Testis (tissue), 3 donors: ENCODE results near the gene IRX2. TPM values are rescaled to one million over a fixed set of nuclear protein-coding genes. Genes with fewer than 3 reads are reported as not detected.

Source experiments
- DNase-seq: peaks from one replicate; pipeline ENCODE4 v3.0.0-alpha.2; 2019
- H3K27ac ChIP-seq, 2 donors: fragments of 200-600 bp; sonication (generic); one replicate each; pipeline ENCODE4 v1.5.1; 2019
- H3K27me3 ChIP-seq: fragments of 200-600 bp; sonication (generic); one replicate; pipeline ENCODE4 v1.5.1; 2019
- H3K36me3 ChIP-seq: fragments of 200-600 bp; sonication (generic); one replicate; pipeline ENCODE4 v1.5.1; 2017; ENCODE audit warnings: low read depth; ENCODE audit errors: missing control alignments
- H3K4me1 ChIP-seq: fragments of 200-600 bp; sonication (generic); one replicate; pipeline ENCODE4 v1.5.1; 2019
- H3K4me3 ChIP-seq, 2 donors: fragments of 200-600 bp; sonication (generic); one replicate each; pipeline ENCODE4 v1.5.1; 2017 to 2019
- H3K9me3 ChIP-seq: fragments of 200-600 bp; sonication (generic); one replicate; pipeline ENCODE4 v1.5.1; 2017
- POLR2A ChIP-seq: fragments of 450-650 bp; IDR thresholded peaks from one replicate; pipeline ENCODE4 v1.6.1; 2017; ENCODE audit warnings: antibody characterized with exemption, mild to moderate bottlenecking, moderate library complexity
- WGBS, 2 donors: methylation state at CpG; one replicate each; pipeline ENCODE4 v1.1.5; 2018; 5-methylcytosine and 5-hydroxymethylcytosine counted together
- intact Hi-C: fragments of 100-400 bp; cut with DNase I; formaldehyde crosslinking; loops from one replicate; pipeline ENCODE4 v1.15.1; 2023; ENCODE audit warnings: low total_unique reads
- polyA plus RNA-seq: library from polyadenylated mRNA; stranded (reverse); fragments of 350-450 nt; fragmentation: Illumina TruSeq; extraction: RNeasy Lipid Tissue Mini Kit (QIAGEN cat#74804); gene quantifications from one replicate; pipeline ENCODE4 v1.2.3, GENCODE V29; 2014; ENCODE audit warnings: low read depth, low replicate concordance; ENCODE audit not compliant: insufficient read depth
- total RNA-seq, 2 donors: library from RNA; depleted of rRNA; stranded (reverse); fragments of >200 nt; gene quantifications; one replicate each; pipeline ENCODE4 v1.2.3, GENCODE V29; 2016
- TF ChIP-seq, protein P1 (sequence below), 3 experiments: fragments of 450-650 bp in 2 of 3; fragments of 200-600 bp in 1 of 3; sonication (generic) in 1 of 3; IDR thresholded peaks; one replicate each; pipeline ENCODE4 v1.5.1; 2016 to 2019; ENCODE audit warnings: antibody characterized with exemption in 3 of 3, mild to moderate bottlenecking in 2 of 3, moderate library complexity in 1 of 3

IRX2 gene
- total and polyA plus RNA-seq, 3 donors from 2014 or later: 2.8 to 15.1 (median 9.1) TPM

DNA sequence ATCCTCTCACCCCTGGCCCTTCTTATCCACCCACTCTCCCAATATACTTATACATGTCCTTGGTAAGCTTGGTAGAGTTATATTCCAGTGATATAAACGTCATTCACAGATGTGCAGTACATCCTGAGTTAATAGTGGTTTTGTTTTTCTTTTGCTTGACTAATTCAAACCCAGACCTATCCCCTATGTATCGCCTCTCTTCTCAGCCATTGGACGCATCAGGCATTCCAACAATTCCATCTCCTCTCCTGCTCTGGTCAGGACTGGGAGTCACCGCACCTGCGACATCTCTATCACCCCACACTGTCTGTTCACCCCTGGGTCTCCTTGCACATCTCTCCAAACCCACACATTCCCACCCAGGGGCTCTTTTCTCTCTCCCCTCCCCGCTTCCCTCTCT lies 21.9 kb upstream of the IRX2 start:
- Histone ChIP-seq H3K36me3 (no peaks in the 10 kb centered on the region), H3K27ac (no peak overlapping the region), H3K9me3 (no peaks in the 10 kb centered on the region), H3K4me1 (no peaks in the 10 kb centered on the region), H3K27me3 (no peaks in the 10 kb centered on the region), H3K4me3 (no peak overlapping the region)
- WGBS, 2 donors: 69 to 75% methylated on average over 6 of the region's 6 CpGs
- no peak for DNase-seq
- TF ChIP-seq, protein P1, sequence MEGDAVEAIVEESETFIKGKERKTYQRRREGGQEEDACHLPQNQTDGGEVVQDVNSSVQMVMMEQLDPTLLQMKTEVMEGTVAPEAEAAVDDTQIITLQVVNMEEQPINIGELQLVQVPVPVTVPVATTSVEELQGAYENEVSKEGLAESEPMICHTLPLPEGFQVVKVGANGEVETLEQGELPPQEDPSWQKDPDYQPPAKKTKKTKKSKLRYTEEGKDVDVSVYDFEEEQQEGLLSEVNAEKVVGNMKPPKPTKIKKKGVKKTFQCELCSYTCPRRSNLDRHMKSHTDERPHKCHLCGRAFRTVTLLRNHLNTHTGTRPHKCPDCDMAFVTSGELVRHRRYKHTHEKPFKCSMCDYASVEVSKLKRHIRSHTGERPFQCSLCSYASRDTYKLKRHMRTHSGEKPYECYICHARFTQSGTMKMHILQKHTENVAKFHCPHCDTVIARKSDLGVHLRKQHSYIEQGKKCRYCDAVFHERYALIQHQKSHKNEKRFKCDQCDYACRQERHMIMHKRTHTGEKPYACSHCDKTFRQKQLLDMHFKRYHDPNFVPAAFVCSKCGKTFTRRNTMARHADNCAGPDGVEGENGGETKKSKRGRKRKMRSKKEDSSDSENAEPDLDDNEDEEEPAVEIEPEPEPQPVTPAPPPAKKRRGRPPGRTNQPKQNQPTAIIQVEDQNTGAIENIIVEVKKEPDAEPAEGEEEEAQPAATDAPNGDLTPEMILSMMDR (IDR thresholded peaks at IDR 0.05): no peak
- TF ChIP-seq POLR2A: no peak
- intact Hi-C loops: no loop called here

DNA sequence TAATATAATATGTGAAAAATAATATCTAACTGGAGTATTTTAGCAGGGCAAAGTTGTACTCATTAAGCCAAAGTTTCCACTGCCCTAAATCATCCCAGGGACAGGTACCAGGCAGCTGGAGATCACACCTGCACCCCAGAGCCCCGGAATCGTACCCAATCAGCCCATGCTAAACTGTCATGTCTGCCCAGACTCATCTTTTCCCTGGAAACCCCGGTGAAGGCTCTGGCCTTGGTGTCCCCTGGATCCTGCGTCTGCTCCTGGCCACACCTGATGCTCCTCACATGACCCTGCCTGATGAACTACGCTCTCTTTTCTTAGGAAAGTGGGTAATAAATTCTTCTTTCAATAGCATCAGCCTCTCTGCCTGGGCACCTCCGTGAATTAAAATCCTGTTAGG lies 15.6 kb upstream of the IRX2 start:
- Histone ChIP-seq H3K27me3 (no peaks in the 10 kb centered on the region), H3K36me3 (no peaks in the 10 kb centered on the region), H3K27ac (no peak overlapping the region), H3K4me1 (no peaks in the 10 kb centered on the region), H3K9me3 (no peaks in the 10 kb centered on the region), H3K4me3 (no peak overlapping the region)
- WGBS, 2 donors: 76 to 79% methylated on average over 6 of the region's 6 CpGs
- TF ChIP-seq, protein P1 (IDR thresholded peaks at IDR 0.05): no peak
- no peak for TF ChIP-seq POLR2A
- intact Hi-C loops: no loop called here
- no peak for DNase-seq

DNA sequence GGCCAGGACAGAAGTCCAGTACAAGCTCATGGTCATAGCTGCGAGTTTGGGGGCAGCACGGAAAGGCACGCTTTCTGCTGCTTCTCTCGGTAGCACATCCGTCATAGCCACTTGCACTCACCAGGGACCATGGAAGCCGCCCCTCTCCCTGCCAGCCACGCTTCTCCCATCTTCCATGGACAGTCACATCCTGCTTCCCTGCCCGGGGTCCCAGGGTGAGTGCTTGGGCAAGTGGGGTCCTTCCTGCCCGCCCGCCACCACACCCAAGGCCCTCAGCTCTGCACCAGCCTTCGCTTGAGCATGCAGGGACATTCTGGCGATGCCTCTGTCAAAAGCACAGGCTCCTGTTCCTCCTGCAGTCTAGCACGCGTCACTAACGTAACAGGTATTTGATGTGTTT lies 13.1 kb upstream of the IRX2 start:
- WGBS, 2 donors: 73 to 82% methylated on average over 15 of the region's 15 CpGs
- no peaks in the 10 kb centered on the region for H3K27me3 ChIP-seq

DNA sequence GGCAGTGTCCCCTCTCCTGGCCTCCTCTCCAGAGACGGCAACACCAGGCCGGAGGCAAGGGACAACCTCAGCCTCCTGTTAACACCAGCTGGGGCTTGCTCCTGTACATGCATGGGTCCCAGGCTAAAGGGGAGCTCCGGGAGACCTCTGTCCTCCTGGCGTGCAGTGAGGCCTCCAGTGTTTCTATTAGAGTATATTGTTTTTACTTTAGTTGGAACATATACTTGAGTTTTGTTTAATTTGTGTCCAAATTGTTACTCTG lies 12.0 kb upstream of the IRX2 start:
- Histone ChIP-seq H3K9me3 (no peaks in the 10 kb centered on the region), H3K27ac (no peak overlapping the region), H3K36me3 (no peaks in the 10 kb centered on the region), H3K27me3 (no peaks in the 10 kb centered on the region), H3K4me3 (no peak overlapping the region), H3K4me1 (no peaks in the 10 kb centered on the region)
- intact Hi-C loops: no loop called here
- no peak for DNase-seq
- TF ChIP-seq, protein P1 (IDR thresholded peaks at IDR 0.05): no peak
- TF ChIP-seq POLR2A: no peak
- 73 to 82% methylated on average over 4 of the region's 4 CpGs for WGBS, 2 donors

More for the DNA sequence above, 13.1 kb upstream of the IRX2 start:
- Histone ChIP-seq H3K9me3 (no peaks in the 10 kb centered on the region), H3K4me3 (no peak overlapping the region), H3K27ac (no peak overlapping the region), H3K4me1 (no peaks in the 10 kb centered on the region), H3K36me3 (no peaks in the 10 kb centered on the region)
- DNase-seq: no peak
- TF ChIP-seq, protein P1 (IDR thresholded peaks at IDR 0.05): no peak
- TF ChIP-seq POLR2A: no peak
- intact Hi-C loops: no loop called here

DNA sequence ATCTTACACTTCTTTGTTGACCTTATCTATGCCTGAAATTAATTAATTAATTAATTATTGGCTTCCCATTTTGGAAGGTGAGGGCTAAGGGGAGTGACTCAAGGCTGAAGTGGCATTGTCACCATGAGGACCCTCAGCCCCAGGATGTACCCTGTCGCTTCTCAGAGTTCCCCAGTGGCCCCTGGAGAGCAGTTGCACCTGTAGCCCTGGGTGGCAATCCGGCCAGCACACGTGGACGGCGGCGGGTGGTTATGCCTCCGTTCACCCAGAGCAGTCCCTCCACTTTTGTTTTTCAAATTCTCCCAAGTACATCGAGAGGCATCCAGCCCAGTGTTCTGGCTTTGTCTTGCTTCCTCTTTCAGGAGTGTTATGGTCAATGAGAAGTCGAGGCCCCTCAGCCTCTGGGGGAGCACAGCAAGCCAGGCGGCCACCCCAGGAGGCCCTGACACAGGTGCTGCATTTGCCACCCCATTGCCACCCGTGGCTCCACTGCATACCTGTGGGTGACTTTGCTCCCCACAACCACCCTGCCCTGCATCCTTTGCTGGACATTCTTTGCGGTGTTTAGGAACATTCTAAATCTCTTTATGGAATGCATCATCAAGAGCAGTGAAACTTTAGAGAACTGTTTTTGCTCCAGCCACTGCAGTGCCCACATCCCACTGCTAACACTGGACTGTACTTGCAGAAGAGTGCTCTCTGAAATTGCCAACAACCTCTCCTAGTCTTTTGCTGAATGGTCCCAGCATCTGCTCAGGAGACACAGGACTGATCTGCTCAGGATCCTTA lies 11.5 kb upstream of the IRX2 start:
- Histone ChIP-seq H3K36me3 (no peaks in the 10 kb centered on the region), H3K27ac (no peak overlapping the region), H3K4me1 (no peaks in the 10 kb centered on the region), H3K4me3 (no peak overlapping the region), H3K27me3 (no peaks in the 10 kb centered on the region), H3K9me3 (no peaks in the 10 kb centered on the region)
- 76 to 77% methylated on average over 12 of the region's 12 CpGs for WGBS, 2 donors
- intact Hi-C loops: no loop called here
- DNase-seq: no peak
- TF ChIP-seq, protein P1 (IDR thresholded peaks at IDR 0.05): no peak
- TF ChIP-seq POLR2A: no peak
